RPMI8226 (cell line): ENCODE measurements around the gene HK2.
A peak's percentile ranks its signal among the peaks of the same experiment; 100 is the strongest.

Experiments used
- DNase-seq: peaks from one replicate; pipeline ENCODE4 v3.0.0-alpha.2; 2015

The HK2 gene

DNA sequence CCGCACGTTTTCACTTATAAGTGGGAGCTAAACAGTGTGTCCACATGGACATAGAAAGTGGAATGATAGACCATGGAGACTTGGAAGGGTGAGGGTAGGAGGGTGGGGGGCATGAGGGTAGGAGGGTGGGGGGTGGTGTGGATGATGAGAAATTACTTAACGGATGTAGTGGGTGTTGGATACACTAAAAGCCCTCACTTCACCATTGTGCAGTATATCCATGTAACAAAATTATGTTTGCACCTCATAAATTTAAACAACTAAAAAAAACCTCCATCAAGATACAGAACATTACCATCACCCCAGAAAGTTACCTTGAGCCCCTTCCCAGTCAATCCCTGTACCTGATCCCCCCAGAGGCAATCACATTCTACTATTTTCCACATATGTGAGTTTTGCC lies 26.2 kb downstream of the HK2 start:
- no peak for DNase-seq

DNA sequence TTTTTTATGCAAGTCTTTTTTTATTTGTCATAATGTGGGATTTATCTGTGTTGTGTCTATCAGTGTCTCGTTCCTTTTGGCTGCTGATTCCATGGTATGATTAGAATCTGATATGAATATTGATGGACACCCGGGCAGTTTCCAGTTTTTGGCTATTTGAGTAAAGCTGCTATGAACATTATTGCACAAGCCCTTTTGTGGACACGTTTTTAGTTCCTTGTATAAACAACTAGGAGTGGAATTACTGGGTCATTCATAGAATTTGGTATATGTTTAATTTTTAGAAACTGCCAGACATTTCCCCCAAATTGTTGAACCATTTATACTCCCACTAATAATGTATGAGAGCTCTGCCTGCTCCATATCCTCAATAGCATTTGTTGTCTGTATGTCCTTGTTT lies 26.6 kb downstream of the HK2 start:
- no peak for DNase-seq

GRCh38 chr2:74861531-74861930 lies 27.6 kb downstream of the HK2 start:
- no peak for DNase-seq

GRCh38 chr2:74862020-74862964 lies 28.4 kb downstream of the HK2 start:
- DNase-seq, result no peak

- DNase-seq, result no peak
These were observed 29.9 kb downstream of the HK2 start for GRCh38 chr2:74863802-74864248.

DNA sequence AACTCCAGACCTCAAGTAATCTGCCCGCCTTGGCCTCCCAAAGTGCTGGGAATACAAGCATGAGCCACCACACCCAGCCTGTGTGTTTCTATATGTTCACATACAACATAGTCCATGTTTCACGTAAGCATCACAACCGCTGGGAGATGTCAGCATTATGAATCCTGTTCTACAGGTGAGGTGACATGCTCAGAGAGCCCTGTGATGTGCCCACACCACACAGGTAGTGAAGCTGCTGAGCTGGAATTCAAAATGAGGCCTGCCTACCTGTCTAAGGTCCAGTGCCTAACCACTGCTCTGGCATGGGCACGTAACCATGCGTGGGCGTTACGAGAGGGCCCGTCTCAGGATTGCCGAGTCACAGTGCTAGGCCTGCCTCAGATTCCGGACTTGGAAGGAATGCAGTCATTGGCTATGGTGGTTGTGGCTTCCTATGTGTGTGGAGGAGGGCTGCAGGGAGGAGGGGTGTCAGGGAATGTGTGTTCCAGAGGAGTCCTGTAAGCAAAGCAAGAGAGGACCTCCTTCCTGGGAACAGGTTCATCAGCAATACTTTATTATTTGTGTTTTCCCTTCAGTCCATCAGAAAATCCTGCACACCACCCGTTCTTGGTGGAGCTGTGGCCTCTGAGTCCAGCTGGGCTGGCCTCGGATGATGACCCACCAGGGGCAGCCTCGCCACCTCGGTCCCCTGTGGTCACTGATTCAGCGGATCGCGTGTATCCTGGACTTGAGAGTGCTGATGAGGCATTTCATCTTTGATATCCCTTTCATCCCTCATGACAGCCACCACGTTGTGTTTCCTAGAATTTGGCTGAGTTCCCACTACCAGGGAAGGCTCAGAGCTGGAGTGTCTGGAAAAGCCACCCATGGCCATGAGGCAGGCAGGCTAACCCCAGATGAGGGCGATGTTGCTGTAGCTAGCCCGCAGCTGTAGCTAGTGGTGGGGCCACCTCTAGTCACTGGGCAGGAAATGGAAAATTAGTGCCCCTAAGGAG lies 31.1 kb downstream of the HK2 start:
- no peak for DNase-seq

DNA sequence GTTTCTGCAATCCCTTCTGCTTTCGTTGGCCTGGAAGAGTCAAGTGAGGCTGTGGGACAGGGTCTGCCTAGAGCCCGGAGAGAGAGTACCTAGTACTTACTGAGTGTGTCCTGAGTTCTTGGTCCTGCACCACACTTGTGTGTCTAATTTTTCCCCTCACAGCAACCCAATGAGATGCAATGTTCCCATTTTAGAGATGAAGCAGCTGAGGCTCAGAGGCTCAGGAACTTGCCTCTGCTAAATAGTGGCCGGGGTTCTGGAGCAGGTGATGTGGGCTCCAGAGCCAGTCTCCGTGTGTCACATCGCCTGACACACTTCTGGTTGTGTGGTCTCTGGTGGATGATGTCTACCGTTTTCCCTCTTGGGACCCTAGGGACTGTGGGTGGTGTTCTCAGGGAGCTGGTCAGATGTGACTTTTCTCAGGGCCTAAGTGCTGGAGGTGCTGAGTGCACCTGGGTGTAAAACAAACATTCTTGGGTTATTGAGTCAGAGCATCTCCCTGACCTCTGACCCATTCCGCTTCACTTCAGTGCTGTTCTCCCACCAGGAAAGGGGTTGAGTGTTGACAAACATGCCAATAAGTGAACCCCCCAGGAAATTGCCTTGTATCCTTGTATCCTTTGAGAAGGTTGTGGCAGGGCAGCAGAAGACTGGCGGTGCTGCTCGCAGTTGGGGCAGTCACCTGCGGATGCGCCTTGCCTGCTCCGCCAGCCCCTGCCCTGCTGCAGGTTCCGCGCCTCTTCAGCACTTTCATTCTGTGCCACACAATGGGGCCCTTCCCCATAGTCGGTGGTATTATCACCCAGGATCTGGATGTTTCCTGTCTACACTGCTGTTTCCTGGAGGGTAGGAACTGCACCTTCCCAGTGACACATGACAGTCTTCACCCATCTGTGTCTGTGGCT lies 32.1 kb downstream of the HK2 start:
- no peak for DNase-seq

DNA sequence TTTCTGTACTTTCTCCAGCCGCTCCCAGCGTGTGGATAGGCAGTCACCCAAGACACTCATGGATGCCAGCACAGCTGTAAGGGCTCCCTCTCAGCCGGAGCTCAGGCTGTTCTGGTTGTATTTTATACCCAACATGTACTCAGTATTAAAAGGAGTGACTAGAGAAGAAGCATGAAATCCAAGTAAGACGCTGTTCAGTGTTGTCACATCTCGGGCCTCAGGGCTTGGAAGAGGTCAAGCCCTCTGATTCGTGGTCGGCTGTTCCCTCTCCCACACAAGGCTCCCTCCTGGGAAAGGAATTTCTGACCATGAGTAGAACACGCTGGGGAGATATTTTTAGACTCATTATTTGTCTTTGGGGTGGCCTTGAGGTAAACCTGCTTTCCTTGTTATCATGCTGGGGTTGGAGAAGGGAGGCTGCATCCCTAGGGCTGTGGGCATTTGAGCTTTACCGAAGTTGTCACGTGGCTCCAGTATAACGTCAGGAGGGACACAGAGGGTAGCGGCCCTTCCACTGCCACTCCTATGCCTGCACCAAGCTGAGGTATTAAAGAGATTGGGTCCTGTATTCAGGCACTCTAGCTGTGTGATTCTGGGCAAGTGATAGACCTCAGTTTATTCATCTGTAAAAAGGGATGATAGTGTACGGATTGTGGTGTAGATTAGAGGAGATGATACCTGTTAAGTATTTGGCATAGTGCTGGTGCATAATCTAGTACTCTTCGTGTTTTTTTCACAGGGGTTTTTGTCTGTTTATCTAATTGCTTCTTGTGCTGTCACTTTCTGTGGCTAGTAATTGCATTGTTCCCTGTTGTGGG lies 34.1 kb downstream of the HK2 start:
- no peak for DNase-seq

DNA sequence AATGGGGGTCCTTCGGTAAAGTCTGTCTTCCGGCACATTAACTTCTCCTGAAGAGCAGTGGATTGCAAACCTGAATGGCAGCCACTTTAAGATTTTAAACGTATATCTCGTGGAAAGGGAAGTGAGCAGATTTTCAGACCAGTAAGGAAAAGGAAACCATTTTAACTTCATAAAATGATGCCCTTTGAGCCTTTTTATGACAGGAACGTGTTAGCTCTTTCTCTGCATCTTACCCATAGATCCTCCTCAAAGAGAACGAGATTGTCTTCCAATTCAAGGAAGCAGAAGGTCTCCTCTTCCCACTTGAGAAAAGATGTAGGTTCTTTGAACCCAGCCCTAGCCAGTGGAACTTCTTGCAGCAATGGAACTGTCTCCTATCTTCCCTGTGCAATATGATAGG lies 35.6 kb downstream of the HK2 start:
- no peak for DNase-seq

DNA sequence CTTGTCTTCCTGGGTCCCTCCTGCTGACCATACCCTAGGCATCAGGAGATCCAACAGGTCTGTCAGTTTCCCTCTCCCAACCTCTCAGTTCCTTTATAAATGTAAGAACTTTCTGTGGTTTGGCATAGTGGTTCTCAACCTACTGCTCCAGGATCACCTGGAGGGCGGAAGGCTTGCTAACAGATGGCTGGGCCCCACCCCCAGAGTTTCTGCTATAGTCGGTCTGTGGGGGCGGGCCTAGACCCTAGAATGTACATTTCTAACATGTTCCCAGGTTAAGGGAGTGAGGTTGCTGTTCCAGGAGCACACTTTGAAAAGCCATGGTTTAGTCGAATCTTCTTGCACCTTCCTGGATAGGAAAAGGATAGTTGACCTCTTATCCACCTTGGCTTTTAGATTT lies 37.0 kb downstream of the HK2 start:
- no peak for DNase-seq

GRCh38 chr2:74871414-74871813 lies 37.5 kb downstream of the HK2 start:
- DNase-seq, result no peak

- no peak for DNase-seq
These were observed 38.5 kb downstream of the HK2 start for GRCh38 chr2:74872389-74872836.

GRCh38 chr2:74873012-74873665 lies 39.2 kb downstream of the HK2 start:
- DNase-seq, result no peak

- DNase-seq, result no peak
These were observed 40.0 kb downstream of the HK2 start for GRCh38 chr2:74873678-74874640.

GRCh38 chr2:74876081-74876886 lies 42.4 kb downstream of the HK2 start:
- DNase-seq, result peak; percentile 56

- DNase-seq, result no peak
These were observed 43.4 kb downstream of the HK2 start for GRCh38 chr2:74877376-74877775.

DNA sequence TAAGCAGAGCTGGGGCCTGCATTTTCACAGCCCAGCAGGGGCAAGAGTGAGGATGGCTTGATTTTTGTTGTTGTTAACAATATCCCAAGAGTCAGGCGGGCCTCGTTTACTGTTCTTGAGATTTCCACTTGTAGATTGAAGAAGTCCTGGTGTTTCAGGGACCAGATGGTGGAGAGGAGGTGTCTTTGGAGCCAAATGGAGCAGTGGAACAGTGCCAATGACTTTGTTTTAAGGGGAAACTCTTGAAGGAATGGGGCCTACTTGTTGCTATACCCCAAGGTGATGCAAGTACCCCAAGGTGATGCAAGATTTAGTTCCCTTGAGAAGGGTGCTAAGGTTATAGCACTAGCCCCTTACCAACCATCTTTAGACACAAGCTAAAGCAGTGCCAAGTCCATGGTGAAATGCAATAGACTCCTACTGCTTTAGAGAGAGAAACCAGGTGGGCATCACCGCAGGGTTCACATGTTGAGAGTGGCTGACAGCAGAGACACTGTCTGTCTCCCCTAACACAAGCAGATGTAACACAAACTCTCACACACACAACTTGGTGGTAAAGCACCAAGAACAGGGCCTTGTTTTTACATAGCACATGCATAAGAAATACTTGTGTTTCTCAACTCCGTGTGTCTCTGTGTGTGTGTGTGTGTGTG lies 44.0 kb downstream of the HK2 start:
- no peak for DNase-seq

GRCh38 chr2:74878551-74878950 lies 44.6 kb downstream of the HK2 start:
- no peak for DNase-seq
